ENCODE data around the gene PPP1R12A.

DNA sequence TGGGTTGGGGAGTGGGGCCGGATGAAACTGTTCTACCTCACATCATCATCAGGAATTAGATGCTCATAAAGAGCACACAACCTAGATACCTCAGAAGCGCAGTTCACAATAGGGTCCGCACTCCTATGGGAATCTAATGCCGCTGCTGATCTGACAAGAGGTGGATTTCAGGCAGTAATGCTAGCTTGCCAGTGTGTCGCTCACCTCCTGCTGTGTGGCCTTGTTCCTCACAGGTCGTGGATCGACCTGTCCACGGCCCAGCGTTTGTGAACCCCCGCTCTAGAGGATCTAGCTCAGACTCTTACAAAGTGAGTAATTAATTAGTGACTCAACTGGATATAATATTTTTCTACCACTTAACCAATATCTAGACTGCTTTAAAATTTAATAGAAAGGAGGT lies 5.8 kb downstream of the PPP1R12A start:
- no peak for TF ChIP-seq POLR2A (IDR thresholded peaks at IDR 0.05; ENCODE audit: extremely low read depth, insufficient read length)
- TF ChIP-seq CTCF (IDR thresholded peaks at IDR 0.05; ENCODE audit: low read depth, low read length): no peak
- TF ChIP-seq MYC (IDR thresholded peaks at IDR 0.05; ENCODE audit: low read depth, low read length): no peak
- TF ChIP-seq, protein P1, sequence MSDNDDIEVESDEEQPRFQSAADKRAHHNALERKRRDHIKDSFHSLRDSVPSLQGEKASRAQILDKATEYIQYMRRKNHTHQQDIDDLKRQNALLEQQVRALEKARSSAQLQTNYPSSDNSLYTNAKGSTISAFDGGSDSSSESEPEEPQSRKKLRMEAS (IDR thresholded peaks at IDR 0.05; ENCODE audit: low read depth, low read length): no peak
